ENCODE data around the gene RBM10. TPM values are rescaled to one million over a fixed set of nuclear protein-coding genes. Genes with fewer than 3 reads are reported as not detected.

RBM10 gene
- total RNA-seq, 2 donors from 2014 or later: 17.8 to 20.8 TPM

DNA sequence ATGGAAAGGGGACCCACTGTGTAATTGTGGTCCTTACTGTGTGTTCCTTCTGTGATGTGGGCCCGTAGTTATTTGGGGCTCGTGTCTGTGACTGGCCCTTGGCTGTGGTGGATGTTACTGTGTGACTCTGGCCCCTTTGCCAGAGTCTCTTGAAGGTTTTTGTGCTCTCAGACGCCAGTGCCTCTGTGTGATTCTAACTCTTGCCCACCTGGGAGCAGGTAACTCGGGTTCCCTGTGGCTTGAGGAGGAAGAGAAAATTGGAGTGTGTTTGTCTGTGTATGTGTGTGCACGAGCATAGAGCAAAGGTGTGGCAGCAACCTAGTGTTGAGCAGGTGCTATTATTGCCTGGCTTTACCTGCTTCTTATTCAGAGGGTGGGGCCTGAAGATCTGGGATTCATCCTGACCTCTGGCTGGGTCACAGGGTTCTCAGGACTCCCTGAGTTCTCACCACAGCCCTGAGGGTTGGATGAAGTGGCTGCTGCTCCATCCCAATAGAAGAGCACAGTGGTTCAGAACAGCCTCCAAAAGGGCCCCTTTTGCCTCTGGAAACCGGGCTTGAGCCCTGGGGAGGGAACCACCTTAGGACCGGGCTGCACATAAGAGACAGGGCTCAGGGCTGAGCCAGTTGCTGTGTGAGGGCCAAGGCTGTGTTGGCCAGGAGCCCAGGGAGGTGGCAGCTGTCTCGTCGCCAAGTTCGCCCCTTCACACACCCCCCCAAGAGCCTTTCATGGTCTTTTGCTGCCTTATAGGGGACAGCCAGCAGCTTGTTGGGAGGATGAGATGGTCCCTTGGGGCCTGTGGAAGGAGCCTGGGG is 1.3 kb downstream of the RBM10 start:
- intact Hi-C loops (cut with DNase I): no loop called here
- DNase-seq (ENCODE audit: low spot score): no peak

DNA sequence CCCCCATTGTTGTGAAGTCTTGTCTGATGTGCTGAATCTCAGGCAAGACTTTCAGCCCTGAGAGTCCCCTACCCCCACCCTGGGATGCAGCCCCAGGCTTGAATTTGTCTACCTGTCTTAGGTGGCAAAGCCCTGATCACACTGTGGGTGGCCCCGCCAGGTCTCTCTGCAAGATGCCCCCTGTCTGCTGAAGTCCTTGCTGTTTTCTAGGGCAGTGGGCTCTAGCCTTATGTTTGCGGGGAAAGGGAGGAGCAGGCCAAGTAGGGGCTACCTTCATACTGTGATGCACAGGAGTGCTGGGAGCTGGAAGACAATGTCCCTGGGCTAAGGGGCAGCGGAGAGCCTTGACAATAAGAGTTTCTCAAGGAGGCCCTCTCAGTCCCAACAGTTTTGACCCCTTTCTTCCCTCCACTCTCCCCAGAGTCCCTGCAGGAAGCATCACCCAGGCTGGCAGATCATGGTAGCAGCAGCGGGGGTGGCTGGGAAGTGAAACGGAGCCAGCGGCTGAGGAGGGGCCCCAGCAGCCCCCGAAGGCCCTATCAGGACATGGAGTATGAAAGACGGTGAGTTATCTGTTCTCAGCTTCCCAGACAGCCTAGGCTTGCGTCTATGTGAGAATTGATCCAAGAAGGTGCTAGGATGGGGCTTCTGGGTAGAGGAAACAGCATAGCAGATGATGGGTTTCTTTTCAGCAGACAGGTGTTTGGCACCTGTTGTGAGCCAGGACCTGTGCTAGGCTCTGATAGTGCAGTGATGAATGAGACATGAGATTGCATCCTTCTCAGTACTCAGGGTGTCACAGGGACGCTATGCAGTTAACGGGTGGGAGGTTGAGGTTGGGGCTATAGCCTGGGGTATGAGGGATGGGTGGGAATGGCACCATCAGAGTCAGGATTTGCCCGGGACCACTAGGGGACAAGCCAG is 2.2 kb downstream of the RBM10 start:
- intact Hi-C loops (cut with DNase I): no loop called here
- DNase-seq (ENCODE audit: low spot score): no peak

DNA sequence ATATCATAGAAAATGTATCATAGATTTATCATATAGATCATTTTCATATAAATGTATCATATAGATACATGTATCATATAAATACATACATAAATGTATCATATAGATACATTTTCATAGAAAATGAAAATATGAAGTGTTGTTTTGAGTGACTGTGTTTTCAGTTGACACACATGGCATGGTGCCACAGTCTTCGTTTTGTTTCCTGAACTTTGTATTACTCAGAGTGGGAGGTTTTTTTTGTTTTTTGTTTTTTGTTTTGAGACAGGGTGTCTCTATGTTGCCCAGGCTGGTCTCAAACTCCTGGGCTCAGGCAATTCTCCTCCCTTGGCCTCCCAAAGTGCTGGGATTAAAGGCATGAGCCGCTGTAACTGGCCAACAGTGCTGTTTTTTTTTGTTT is 3.9 kb downstream of the RBM10 start:
- intact Hi-C loops (cut with DNase I): no loop called here
- no peak for DNase-seq (ENCODE audit: low spot score)

DNA sequence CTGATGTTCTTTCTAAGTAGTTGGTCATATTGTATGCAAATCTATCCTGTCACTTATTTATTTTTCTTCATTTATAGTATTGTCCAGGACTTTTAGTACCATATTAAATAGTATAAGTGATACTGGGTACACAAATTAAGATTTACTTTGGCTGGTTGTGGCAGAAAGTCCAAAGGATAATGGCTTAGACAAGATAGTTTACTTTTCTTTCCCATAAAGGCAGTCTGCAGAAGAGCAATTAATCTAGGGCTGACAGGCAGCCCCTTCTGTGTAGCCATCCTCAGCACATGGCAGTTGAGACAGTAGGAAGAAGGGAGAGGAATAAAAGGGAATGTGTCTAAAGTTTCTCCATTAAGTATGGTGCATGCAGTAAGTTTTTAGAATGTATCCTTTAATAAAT is 6.4 kb downstream of the RBM10 start:
- DNase-seq (ENCODE audit: low spot score): no peak
- intact Hi-C loops (cut with DNase I): no loop called here

DNA sequence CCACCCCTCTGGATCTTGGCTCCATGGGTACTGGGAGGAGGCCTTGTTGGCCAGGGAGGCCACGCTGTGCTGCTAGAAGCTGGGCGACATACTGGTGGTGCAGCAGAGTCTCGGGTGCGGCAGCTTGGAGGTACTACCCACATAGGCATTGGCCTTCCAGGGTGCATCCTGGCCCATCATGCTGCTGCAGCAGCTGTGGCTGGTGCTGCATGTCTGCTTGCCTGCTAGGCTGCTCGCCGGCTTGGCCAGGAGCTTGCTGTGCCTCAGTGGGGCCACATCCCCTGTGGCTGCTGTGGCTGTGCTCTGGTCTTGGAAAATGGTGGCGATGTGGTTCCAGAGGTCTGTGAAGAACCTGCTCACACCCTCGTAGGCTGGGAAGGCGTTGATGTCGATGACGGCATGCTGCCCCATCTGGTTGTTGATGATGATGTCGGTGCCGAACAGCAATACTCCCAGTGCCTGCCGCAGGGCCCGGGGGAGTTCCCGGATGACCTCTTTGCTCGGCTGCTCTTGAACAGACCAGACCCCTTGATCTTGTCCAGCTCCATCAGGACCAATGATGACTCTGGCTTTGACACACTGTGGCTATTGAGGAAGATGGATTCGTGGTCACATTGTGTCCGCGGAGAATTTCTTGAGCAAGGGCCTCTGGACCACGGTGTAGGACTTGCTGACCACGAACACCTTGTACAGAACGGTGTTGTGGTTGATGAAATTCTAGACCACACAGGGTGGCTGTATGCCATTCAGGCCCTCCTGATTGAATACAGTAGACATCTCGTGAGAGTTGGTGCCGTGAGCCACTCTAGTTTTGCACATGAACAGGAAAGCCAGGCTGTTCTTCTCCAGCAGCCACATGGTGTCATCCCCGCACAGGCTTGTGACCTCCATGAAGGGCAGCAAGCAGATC is 11.8 kb downstream of the RBM10 start:
- peak; percentile 72 for DNase-seq (ENCODE audit: low spot score)
- intact Hi-C loops (cut with DNase I): no loop called here

DNA sequence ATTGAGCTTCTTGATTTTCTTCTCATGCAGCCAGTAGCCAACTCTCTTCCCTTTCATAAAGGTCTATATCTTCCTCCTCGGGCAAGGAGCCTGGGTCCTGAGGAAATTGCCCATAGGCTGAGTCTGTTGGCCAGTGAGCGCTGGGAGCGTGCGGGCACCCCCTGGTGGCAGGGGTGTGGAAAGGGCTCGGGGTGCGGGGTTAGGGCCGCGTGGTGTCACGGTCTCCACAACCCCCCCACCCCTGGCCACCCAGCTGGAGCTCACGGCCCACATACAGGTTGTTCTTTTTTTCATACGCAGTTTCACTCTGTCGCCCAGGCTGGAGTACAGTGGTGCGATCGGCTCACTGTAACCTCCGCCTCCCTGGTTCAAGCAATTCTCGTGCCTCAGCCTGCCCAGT is 13.1 kb downstream of the RBM10 start:
- intact Hi-C loops (cut with DNase I): no loop called here
- no peak for DNase-seq (ENCODE audit: low spot score)

DNA sequence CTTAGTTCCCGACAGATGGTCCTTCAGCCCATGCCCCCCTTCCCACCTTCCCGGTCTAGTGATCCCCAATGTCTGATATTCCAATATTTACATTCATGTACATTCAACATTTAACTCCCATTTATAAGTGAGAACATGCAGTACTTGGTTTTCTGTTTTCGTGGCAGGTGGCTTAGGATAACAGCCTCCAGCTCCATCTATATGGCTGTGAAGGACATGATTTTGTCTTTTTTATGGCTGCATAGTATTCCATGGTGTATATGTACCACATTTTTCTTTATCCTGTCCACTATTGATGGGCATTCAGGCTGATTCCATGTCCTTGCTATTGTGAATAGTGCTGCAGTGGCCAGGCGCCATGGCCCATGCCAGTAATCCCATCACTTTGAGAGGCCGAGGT is 13.8 kb downstream of the RBM10 start:
- intact Hi-C loops (cut with DNase I): no loop called here
- peak; percentile 48 for DNase-seq (ENCODE audit: low spot score)

DNA sequence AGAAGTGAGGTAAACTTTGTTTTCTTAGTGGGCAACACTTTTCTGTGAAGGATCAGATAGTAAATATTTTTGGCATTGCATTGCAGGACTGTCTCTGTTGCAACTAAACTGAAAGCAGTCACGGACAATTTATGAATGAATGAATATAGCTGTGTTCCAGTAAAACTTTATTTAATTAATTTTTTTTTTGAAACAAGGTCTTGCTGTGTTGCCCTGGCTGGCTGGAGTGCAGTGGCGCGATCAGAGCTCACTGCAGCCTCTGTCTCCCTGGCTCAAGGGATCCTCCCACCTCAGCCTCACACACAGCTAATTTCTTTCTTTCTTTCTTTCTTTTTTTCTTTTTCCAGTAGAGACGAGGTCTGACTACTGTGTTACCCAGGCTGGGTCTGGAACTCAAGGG is 15.8 kb downstream of the RBM10 start:
- intact Hi-C loops (cut with DNase I): no loop called here
- peak; percentile 29 for DNase-seq (ENCODE audit: low spot score)

DNA sequence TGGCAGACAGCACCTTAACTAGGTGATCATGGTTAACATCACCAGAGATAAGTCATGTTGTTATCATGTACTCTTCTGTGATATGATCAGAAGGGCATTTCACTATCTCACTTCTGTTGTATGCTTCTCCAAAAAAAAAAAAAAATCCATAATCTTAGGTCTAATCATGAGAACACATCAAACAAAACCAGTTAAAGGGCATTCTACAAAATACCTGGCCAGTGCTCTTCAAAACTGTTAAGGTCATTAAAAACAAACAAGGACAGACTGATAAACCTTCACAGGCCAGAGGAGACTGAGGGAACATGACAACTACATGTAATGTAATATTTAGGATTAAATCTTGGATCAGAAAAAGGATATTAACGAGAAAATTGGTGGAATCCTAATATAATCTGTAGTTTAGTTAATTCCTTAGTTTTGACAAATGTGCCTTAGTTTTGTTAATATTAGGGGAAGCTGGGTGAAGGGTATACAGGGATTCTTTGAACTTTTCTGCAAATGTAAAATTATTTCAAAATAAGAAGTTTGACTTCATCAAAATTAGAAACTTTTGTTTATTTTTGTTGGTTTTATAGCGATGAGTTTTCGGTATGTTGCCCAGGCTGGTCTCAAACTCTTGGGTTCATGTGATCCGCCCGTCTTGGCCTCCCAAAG is 18.0 kb downstream of the RBM10 start:
- intact Hi-C loops (cut with DNase I): no loop called here
- no peak for DNase-seq (ENCODE audit: low spot score)

DNA sequence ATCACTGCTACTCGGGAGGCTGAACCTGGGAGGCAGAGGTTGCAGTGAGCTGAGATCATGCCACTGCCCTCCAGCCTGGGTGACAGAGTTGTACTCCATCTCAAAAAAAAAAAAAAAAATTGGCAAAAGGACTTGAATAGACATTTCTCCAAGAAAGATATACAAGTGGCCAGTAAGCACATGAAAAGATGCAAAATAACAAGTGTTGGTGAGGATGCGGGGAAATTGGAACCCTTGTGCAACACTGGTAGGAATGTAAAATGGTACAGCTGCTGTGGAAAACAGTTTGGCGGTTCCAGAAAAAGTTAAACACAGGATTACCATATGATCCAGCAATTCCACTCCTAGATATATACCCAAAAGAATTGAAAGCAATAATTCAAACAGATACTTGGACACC is 19.4 kb downstream of the RBM10 start:
- intact Hi-C loops (cut with DNase I): no loop called here
- no peak for DNase-seq (ENCODE audit: low spot score)

DNA sequence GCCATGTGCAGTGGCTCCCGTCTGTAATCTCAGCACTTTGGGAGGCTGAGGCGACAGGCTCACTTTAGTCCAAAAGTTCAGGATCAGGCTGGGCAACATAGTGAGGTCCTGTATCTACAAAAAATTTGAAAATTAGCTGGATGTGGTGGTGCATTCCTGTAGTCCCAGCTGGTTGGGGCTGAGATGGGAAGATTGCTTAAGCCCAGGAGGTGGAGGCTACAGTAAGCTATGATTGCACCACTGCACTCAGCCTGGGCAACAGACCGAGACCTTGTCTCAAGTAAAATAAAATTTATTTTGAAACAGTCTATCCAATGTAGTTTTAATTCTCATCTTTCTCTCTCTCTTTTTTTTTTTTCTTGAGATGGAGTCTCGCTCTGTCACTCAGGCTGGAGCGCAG is 21.1 kb downstream of the RBM10 start:
- intact Hi-C loops (cut with DNase I): no loop called here
- peak; percentile 61 for DNase-seq (ENCODE audit: low spot score)

DNA sequence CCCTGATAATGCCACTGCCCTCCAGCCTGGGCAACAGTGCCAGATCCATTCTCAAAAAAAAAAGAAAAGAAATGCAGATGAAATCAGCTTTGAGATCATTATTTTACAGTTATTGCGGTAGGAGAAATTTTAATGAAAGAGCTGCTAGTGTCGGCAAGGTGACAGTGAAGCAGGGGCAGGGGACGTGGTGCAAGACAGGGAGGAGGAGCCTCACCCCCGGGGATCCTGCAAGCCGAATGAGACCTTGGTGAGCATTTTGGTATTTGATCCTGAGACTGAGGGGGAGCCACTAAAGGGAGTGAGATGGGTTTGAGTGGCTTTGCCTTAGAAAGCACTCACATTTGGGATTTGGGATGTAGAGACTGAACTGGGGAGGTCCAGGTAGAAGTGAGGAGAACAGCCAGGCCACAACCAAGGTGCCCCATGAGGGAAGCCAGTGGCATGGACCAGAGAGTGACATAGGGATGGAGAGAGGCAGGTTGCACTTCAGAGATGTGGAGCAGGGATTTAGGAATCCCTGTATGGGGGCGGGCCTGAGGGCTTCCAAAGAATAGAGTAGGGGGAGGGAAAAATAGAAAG is 23.6 kb downstream of the RBM10 start:
- intact Hi-C loops (cut with DNase I): no loop called here
- DNase-seq (ENCODE audit: low spot score): peak; percentile 40

DNA sequence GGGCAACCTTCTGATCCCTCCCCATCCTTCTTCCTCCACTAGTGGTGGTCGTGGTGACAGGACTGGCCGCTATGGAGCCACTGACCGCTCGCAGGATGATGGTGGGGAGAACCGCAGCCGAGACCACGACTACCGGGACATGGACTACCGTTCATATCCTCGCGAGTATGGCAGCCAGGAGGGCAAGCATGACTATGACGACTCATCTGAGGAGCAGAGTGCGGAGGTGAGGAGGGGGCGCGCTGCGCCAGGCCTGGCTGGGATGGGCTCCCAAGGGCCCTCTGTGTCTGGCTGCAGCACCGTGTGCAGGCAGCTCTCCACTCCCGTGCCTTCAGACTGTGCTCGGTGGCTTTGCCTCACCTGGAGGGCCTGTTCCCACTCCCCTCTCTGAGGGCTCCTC is 24.3 kb downstream of the RBM10 start:
- peak; percentile 28 for DNase-seq (ENCODE audit: low spot score)
- intact Hi-C loops (cut with DNase I): no loop called here

DNA sequence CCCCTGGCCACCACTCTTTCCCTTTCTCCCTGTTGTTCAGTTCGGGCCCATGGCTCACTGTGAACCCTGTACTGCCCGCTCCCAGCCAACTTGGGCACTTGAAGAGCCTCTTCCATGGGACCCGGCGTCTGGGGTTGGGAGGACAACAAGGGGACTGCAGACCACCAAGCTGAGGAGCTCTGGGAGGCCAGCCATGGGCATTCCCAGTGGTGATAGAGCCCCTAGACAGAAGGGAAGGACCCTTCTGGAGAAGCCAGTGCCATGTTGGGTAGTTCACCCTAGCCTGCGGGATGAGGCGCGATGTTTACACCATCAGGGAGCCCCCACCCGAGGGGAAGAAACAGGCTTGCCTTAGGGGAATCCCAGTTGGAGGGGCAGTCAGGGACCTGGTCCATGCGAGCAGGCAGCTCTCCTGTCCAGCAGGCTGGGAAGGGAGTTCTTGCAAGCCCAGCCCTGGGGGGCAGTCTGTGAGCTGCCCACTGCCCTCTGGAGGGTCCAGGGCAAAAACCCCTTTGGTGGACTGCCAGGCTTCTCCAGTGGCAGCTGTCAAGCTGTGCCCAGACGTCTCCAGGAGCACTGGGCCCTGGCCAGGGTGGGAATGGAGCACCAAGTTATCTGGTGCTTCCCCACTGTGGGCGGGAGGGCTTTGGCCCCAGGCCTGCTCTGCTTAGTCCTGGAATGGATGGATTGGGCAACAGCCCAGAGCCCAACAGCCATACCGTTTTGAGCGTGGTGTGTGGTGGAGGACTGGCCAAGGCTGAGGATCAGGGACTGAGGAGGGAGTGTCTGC is 24.9 kb downstream of the RBM10 start:
- peak; percentile 82 for DNase-seq (ENCODE audit: low spot score)
- intact Hi-C loops (cut with DNase I): no loop called here

DNA sequence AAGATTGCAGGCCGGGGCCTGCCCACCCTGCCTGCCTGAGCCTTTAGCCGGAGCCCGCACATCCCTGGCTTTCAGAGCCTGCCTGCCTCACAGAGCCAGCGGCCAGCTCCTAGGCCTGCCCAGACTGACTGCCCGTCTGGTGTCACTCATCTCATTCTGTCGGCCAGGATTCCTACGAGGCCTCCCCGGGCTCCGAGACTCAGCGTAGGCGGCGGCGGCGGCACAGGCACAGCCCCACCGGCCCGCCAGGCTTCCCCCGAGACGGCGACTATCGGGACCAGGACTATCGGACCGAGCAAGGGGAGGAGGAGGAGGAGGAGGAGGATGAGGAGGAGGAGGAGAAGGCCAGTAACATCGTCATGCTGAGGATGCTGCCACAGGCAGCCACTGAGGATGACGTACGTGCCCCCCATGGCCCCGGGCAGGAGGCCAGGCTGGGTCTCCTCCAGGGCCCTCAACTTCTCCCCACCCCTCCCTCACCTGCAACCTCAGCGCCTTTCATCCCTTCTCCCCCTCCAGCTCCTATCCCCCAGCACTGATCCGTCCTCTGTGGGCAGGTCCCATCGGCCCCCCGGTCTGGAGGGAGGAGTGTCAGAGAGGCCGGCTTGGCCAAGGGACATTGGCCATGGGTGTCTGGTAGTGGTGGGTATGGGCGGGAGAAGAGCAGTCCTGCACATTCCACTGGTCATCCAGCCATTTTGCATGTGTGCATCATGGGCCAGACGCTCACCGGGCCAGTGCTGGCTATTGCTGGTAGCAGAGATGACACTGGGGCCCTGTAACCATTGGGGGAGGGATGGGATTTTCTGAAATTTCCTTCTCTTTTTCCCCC is 26.1 kb downstream of the RBM10 start:
- peak; percentile 61 for DNase-seq (ENCODE audit: low spot score)
- intact Hi-C loops (cut with DNase I): no loop called here

DNA sequence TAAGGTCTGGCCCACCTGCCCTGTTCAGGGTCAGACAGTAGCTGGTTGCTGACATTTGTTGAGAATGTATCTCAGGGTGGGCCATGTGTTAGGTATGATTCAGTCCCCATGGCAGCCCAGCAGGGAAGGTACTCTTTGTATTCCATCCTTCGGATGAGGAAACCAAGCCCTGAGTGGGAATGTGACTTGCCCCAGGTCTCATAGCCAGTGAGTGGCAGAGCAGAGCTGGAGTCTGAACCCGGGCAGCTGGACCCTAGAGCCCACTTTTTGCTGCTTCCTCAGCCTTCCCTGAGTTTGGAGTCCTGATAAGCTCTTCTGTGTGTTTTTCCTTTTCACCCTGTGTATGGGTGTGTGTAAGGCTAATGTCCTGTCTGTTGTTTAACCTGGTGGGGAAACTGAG is 27.0 kb downstream of the RBM10 start:
- intact Hi-C loops (cut with DNase I): no loop called here
- DNase-seq (ENCODE audit: low spot score): peak; percentile 13

DNA sequence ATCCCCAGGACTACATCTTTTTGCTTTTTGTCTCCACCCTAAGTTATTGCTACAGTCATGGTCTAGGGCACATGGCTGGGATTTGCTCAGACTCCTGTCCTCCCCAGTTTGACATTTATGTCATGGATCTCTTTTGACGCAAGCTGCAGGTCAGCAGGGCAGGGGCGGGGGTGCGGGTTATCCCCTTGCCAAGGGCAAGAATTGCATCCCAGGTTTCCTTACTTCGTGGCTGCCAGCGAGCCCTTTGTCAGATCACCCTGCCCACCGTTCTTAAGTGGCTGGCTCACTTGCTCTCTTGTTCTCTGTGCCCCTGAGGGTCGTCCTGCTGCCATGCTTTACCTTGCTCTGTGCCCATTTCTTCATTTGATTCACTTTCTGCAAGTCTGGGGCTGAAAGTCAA is 27.5 kb downstream of the RBM10 start:
- intact Hi-C loops (cut with DNase I): no loop called here
- DNase-seq (ENCODE audit: low spot score): peak; percentile 76

Measured in posterior vena cava (tissue), 2 donors.